NT2/D1 (cell line): ENCODE results near the gene LTB4R.
A peak's percentile ranks its signal among the peaks of the same experiment; 100 is the strongest.

ENCODE experiments used
- DNase-seq: peaks from one replicate; pipeline ENCODE4 v3.0.0-alpha.2; 2011; ENCODE audit warnings: low read depth, low spot score
- H3K27me3 ChIP-seq: 2 replicates; pipeline ENCODE4 v1.6.0; 2011; ENCODE audit warnings: mild to moderate bottlenecking; ENCODE audit not compliant: insufficient read length, insufficient read depth
- H3K36me3 ChIP-seq: 2 replicates; pipeline ENCODE4 v1.6.1; 2011; ENCODE audit warnings: mild to moderate bottlenecking, low read length, mixed read lengths; ENCODE audit not compliant: insufficient read depth, insufficient read length
- H3K4me1 ChIP-seq: 2 replicates; pipeline ENCODE4 v1.5.1; 2011; ENCODE audit not compliant: insufficient read depth, insufficient read length
- H3K4me3 ChIP-seq: 2 replicates; pipeline ENCODE4 v1.5.1; 2011; ENCODE audit warnings: low read depth; ENCODE audit not compliant: insufficient read length
- H3K9ac ChIP-seq: 2 replicates; pipeline ENCODE4 v1.6.0; 2011; ENCODE audit warnings: low read depth; ENCODE audit not compliant: insufficient read length
- H3K9me3 ChIP-seq: 2 replicates; pipeline ENCODE4 v1.5.1; 2011; ENCODE audit warnings: mild to moderate bottlenecking, low read length; ENCODE audit not compliant: insufficient read depth
- SUZ12 ChIP-seq: IDR thresholded peaks from 2 replicates; pipeline ENCODE4 v1.6.1; 2011; ENCODE audit not compliant: insufficient read length, insufficient read depth; ENCODE audit errors: extremely low read depth
- YY1 ChIP-seq: IDR thresholded peaks from 2 replicates; pipeline ENCODE4 v1.6.1; 2011; ENCODE audit not compliant: insufficient read length, insufficient read depth
- ZNF274 ChIP-seq: IDR thresholded peaks from 2 replicates; pipeline ENCODE4 v1.6.1; 2011; ENCODE audit warnings: mild to moderate bottlenecking, low read depth, low read length

The LTB4R gene

DNA sequence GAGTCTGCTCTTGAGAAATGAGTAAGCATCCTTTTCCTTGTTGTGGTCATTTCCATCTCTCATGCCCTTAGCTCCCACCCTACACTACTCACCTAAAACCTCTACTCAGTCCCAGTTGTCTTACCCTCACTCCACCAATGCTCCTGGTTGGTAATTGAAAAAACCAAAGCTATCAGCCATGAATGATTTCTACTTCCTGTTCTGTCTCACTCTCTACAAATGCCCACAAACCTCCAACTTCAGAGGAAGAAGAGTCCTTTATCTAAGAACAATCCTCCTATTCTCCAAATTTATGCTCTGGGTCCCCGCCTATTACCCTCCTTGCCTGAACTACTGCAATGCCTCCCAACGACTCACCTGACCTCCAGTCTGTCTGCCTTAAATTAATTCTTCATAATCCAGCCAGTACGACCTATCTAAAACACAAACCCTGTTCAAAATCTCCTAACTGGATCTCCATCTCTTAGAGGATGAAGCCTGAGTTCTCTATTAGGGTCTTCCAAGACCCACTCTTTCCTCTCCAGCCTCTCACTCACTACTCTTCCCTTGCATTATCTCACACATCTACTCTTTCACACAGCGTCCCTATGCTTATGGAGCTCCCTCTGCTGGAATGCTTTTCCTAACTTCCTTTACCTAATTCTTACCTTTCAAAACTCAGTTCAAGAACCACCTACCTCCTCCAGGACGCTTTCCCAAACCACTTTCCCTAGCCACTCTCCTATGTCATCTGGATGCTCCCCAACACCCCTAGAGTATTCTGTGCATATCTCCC, 13.9 kb upstream of the LTB4R start:
- H3K4me3 ChIP-seq, result no peak overlapping the region
- H3K36me3 ChIP-seq, result peaks cover 36% of the 10 kb centered on the region
- H3K4me1 ChIP-seq, result peaks cover 6% of the 10 kb centered on the region
- no peaks in the 10 kb centered on the region for H3K27me3 ChIP-seq
- H3K9me3 ChIP-seq, result no peaks in the 10 kb centered on the region
- TF ChIP-seq YY1 (no peak), SUZ12 (no peak), ZNF274 (no peak)
- no peak for DNase-seq
- no peak overlapping the region for H3K9ac ChIP-seq

DNA sequence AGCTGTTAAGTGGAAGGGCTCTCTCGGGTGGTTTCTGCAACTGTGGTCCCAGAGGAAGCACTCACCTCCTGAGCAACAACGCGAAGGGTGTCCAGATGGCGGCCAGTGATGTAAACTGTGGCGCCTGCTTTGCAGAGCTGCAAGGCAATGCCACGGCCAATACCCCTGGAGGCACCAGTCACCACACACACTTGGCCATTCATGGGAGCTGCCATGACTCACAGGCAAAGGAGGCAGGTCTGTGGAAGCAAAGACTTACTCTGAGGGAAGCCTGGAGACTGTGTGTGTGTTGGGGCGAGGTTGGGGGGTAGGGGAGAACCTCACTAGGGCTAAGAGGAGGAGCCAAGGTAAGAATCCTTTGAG, 12.4 kb upstream of the LTB4R start:
- Histone ChIP-seq H3K36me3 (peaks cover 45% of the 10 kb centered on the region), H3K9me3 (no peaks in the 10 kb centered on the region), H3K9ac (peak overlapping the region; percentile 65), H3K4me1 (peaks cover 6% of the 10 kb centered on the region), H3K27me3 (no peaks in the 10 kb centered on the region), H3K4me3 (peak overlapping the region; percentile 53)
- DNase-seq, result no peak
- TF ChIP-seq SUZ12, result no peak
- no peak for TF ChIP-seq ZNF274
- no peak for TF ChIP-seq YY1

DNA sequence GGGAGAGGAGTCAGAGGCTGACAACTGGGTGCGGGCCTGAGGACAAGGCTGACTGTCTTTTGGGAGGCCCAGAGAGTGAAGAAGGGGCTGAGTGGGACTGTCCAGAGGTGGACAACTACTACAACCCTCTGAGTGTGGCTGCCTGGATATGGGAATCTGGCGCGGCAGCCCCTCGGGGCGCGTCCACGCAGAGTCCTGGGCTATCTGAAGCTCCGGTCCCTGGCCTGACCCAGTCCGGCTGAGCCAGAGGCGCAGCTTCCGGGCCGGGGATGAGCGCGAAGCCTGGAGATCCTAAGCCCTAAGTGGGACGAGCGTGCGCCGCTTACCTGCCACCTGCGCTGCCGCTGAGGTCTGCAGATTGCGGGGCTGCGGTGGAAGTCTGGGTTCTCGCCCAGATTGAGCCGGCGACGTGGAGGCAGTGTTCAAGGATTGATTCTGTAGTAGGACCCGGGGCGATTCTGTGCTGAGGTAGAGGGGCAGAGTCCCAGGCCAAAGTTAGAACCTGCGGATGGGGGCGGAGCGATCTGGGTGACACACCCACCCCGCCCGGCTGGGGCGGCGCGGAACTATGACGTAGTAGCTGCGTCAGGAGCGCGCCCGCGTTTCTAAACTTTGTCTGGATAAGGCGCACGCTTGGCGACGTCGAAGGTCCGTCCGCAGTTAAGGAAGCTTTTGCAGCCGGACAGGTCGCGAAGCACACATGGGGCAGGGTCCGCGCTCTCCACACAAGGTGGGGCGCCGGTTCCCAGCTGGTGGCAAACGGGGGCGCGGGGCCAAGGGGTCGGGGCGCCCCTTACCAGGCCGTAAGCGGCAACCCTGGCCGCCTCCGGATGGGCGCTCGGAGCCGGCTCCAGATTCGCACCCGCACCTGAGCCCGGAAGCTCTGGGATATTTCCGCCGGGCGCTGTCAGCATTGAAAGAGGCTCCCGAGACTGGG, 11.8 kb upstream of the LTB4R start, which contains the start of the genes DHRS1 and NOP9:
Gene DHRS1 (minus strand): TSS at position 526 of the 937 bp plus-strand sequence. CDS start 674 bp downstream, outside the sequence.
Gene NOP9 (plus strand): TSS at position 596 of the 937 bp plus-strand sequence. CDS start 105 bp downstream, at position 701.
- Histone ChIP-seq H3K9me3 (no peaks in the 10 kb centered on the region), H3K4me1 (peaks cover 6% of the 10 kb centered on the region), H3K4me3 (peak within 1 kb of the TSS; percentile 53), H3K9ac (peak within 1 kb of the TSS; percentile 65), H3K36me3 (peaks cover 51% of the 10 kb centered on the region), H3K27me3 (no peaks in the 10 kb centered on the region)
- DNase-seq, result peak; percentile 78
- TF ChIP-seq ZNF274 (no peak), YY1 (no peak)

DNA sequence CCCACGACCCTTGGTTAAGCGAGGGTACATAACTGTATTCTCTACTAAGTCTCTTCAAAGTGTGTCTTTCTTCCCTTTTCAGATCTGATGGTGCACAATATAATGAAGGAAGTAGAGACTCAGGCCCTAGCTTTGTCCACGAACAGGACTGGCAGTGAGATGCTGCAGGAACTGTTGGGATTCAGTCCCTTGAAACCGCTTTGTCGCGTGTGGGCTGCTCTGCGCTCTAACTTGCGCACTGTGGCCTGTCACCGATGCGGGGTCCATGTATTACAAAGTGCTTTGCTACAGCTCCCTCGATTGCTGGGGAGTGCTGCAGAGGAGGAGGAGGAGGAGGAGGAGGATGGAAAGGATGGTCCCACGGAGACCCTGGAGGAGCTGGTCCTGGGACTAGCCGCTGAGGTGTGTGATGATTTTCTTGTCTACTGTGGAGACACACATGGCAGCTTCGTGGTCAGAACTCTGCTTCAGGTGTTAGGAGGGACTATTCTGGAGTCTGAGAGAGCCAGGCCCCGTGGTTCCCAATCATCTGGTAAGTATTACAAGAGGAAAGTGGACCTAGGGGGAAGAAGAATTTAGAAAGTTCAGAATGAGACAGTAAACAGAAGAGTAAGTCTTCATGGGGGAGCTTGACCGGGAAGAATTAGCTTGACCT, 10.8 kb upstream of the LTB4R start:
- no peaks in the 10 kb centered on the region for H3K9me3 ChIP-seq
- no peaks in the 10 kb centered on the region for H3K27me3 ChIP-seq
- no peak for TF ChIP-seq ZNF274
- no peak for TF ChIP-seq YY1
- peaks cover 59% of the 10 kb centered on the region for H3K36me3 ChIP-seq
- DNase-seq, result no peak
- peaks cover 6% of the 10 kb centered on the region for H3K4me1 ChIP-seq
- peak overlapping the region; percentile 65 for H3K9ac ChIP-seq
- peak overlapping the region; percentile 53 for H3K4me3 ChIP-seq

DNA sequence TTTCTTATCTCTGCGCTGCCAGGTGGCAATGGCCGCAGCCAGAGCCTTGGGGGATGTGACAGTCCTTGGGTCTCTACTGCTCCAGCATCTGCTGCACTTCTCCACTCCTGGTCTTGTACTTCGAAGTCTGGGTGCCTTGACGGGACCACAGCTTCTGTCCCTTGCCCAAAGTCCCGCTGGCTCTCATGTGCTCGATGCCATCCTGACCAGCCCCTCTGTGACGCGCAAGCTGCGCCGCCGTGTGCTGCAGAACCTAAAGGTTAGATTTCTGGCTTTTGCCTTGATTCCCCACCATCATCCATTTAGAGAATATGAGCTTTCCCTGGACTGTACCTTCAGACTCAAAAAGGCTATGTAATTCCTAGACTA, 7.3 kb upstream of the LTB4R start:
- no peaks in the 10 kb centered on the region for H3K27me3 ChIP-seq
- no peak for TF ChIP-seq SUZ12
- no peak for TF ChIP-seq ZNF274
- TF ChIP-seq YY1, result no peak
- H3K4me3 ChIP-seq, result no peak overlapping the region
- DNase-seq, result no peak
- no peak overlapping the region for H3K9ac ChIP-seq
- H3K36me3 ChIP-seq, result peaks cover 79% of the 10 kb centered on the region
- H3K9me3 ChIP-seq, result no peaks in the 10 kb centered on the region
- peaks cover 4% of the 10 kb centered on the region for H3K4me1 ChIP-seq

DNA sequence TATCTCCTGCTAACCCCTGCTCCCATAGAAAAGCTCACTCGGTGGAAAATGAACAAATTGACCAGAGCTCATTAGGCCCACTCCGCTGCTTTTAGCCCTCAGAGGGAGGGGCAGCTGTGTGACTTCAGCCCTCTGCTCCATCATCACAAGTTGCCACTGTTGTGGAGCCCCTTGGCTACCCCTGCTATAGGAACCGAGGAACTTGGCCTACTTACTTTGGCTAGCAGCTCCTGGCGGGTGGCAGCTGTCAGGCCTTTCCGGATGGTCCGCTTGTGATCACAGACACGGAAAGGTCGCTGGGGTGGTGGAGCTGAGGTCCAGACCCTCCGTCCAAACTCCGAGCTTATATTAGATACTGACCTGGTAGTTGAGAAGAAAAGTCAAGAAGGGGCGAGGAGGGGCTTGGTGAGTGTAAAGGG, 4.1 kb upstream of the LTB4R start:
- peaks cover 4% of the 10 kb centered on the region for H3K4me1 ChIP-seq
- no peak overlapping the region for H3K9ac ChIP-seq
- no peak for DNase-seq
- H3K4me3 ChIP-seq, result no peak overlapping the region
- H3K36me3 ChIP-seq, result peaks cover 93% of the 10 kb centered on the region
- no peaks in the 10 kb centered on the region for H3K27me3 ChIP-seq
- H3K9me3 ChIP-seq, result no peaks in the 10 kb centered on the region
- no peak for TF ChIP-seq ZNF274
- no peak for TF ChIP-seq YY1
- no peak for TF ChIP-seq SUZ12
